OCI-LY3 (cell line): ENCODE results near the gene NKAIN2.

Experiments
- H2AFZ ChIP-seq: fragments of 200-600, 300-600 bp; shearing (Covaris generic); 2 replicates; pipeline ENCODE4 v1.6.0; 2014; ENCODE audit warnings: antibody characterized with exemption, low read depth, low read length
- H3K27ac ChIP-seq: fragments of 200-600, 300-600 bp; sonication (generic); 2 replicates; pipeline ENCODE4 v1.5.1; 2014; ENCODE audit warnings: mild to moderate bottlenecking, low read length, moderate library complexity, mixed read lengths
- H3K27me3 ChIP-seq: fragments of 200-600, 300-600 bp; sonication (generic); 2 replicates; pipeline ENCODE4 v1.6.1; 2014; ENCODE audit warnings: low read depth, low read length, mixed read lengths
- H3K36me3 ChIP-seq: fragments of 200-600, 300-600 bp; sonication (generic); replicated peaks from 2 replicates; pipeline ENCODE3; 2014; ENCODE audit warnings: low read depth, low read length, mixed read lengths
- H3K4me1 ChIP-seq: fragments of 300-600, 200-600 bp; sonication (generic); 2 replicates; pipeline ENCODE4 v1.6.1; 2014; ENCODE audit warnings: low read length, mixed read lengths
- H3K4me2 ChIP-seq: fragments of 200-600, 300-600 bp; sonication (generic); 2 replicates; pipeline ENCODE4 v1.6.1; 2014; ENCODE audit warnings: low read length, mixed read lengths
- H3K4me3 ChIP-seq: fragments of 300-600, 200-600 bp; sonication (generic); 2 replicates; pipeline ENCODE4 v1.5.1; 2014; ENCODE audit warnings: antibody characterized with exemption, mild to moderate bottlenecking, low read length, moderate library complexity
- H3K79me2 ChIP-seq: fragments of 300-600, 200-600 bp; shearing (Covaris generic); 2 replicates; pipeline ENCODE4 v1.6.1; 2014; ENCODE audit warnings: mild to moderate bottlenecking, low read length, mixed read lengths
- H3K9ac ChIP-seq: fragments of 300-600, 200-600 bp; shearing (Covaris generic); 2 replicates; pipeline ENCODE4 v1.6.0; 2014; ENCODE audit warnings: mild to moderate bottlenecking, low read length, moderate library complexity
- H3K9me3 ChIP-seq: fragments of 200-600, 300-600 bp; shearing (Covaris generic); 2 replicates; pipeline ENCODE4 v1.6.1; 2014; ENCODE audit warnings: low read length, mixed read lengths; ENCODE audit not compliant: insufficient read depth
- H4K20me1 ChIP-seq: fragments of 200-600, 300-600 bp; sonication (generic); 2 replicates; pipeline ENCODE4 v1.6.1; 2016; ENCODE audit warnings: low read length, mixed read lengths; ENCODE audit not compliant: insufficient read depth
- CTCF ChIP-seq: fragments of 200-600, 300-600 bp; sonication (generic); IDR thresholded peaks from 2 replicates; pipeline ENCODE4 v1.5.1; 2014; ENCODE audit warnings: antibody characterized with exemption, low read length, low read depth
- EZH2phosphoT487 ChIP-seq: fragments of 200-600 bp; shearing (Covaris generic); IDR thresholded peaks from 2 replicates; pipeline ENCODE4 v1.6.1; 2018; ENCODE audit warnings: antibody characterized with exemption, mixed run types, low read depth

NKAIN2 gene

GRCh38 chr6:124303971-124304370, 500.3 kb downstream of the NKAIN2 start:
- no peaks in the 10 kb centered on the region for H3K79me2 ChIP-seq
- no peaks in the 10 kb centered on the region for H3K27me3 ChIP-seq
- H3K9ac ChIP-seq = no peak overlapping the region
- no peak overlapping the region for H3K27ac ChIP-seq
- no peak overlapping the region for H3K4me2 ChIP-seq
- TF ChIP-seq CTCF = no peak
- no peaks in the 10 kb centered on the region for H3K4me1 ChIP-seq
- no peak overlapping the region for H2AFZ ChIP-seq
- no peaks in the 10 kb centered on the region for H3K36me3 ChIP-seq
- no peak overlapping the region for H3K4me3 ChIP-seq
- H3K9me3 ChIP-seq = no peaks in the 10 kb centered on the region
- no peaks in the 10 kb centered on the region for H4K20me1 ChIP-seq

- H3K27me3 ChIP-seq = no peaks in the 10 kb centered on the region
- H3K9ac ChIP-seq = no peak overlapping the region
- H3K4me1 ChIP-seq = no peaks in the 10 kb centered on the region
- TF ChIP-seq CTCF (no peak), EZH2phosphoT487 (no peak)
- no peaks in the 10 kb centered on the region for H3K79me2 ChIP-seq
- H3K9me3 ChIP-seq = no peaks in the 10 kb centered on the region
- no peak overlapping the region for H3K4me2 ChIP-seq
- H3K4me3 ChIP-seq = no peak overlapping the region
- H2AFZ ChIP-seq = no peak overlapping the region
- H3K27ac ChIP-seq = no peak overlapping the region
- no peaks in the 10 kb centered on the region for H4K20me1 ChIP-seq
- H3K36me3 ChIP-seq = no peaks in the 10 kb centered on the region
These were observed 506.5 kb downstream of the NKAIN2 start for GRCh38 chr6:124310139-124310538.

- no peak overlapping the region for H3K27ac ChIP-seq
- no peak for TF ChIP-seq EZH2phosphoT487
- no peak for TF ChIP-seq CTCF
- no peaks in the 10 kb centered on the region for H3K79me2 ChIP-seq
- no peaks in the 10 kb centered on the region for H3K9me3 ChIP-seq
- H3K4me1 ChIP-seq = no peaks in the 10 kb centered on the region
- H3K4me2 ChIP-seq = no peak overlapping the region
- H4K20me1 ChIP-seq = no peaks in the 10 kb centered on the region
- no peak overlapping the region for H3K9ac ChIP-seq
- H3K27me3 ChIP-seq = no peaks in the 10 kb centered on the region
- H3K4me3 ChIP-seq = no peak overlapping the region
- H3K36me3 ChIP-seq = no peaks in the 10 kb centered on the region
- no peak overlapping the region for H2AFZ ChIP-seq
These were observed 515.7 kb downstream of the NKAIN2 start for GRCh38 chr6:124319410-124319809.

GRCh38 chr6:124324237-124324636, 520.6 kb downstream of the NKAIN2 start:
- H3K9me3 ChIP-seq = no peaks in the 10 kb centered on the region
- H3K79me2 ChIP-seq = no peaks in the 10 kb centered on the region
- H3K4me3 ChIP-seq = no peak overlapping the region
- no peak overlapping the region for H3K4me2 ChIP-seq
- no peak overlapping the region for H2AFZ ChIP-seq
- H3K27me3 ChIP-seq = no peaks in the 10 kb centered on the region
- no peaks in the 10 kb centered on the region for H4K20me1 ChIP-seq
- TF ChIP-seq EZH2phosphoT487 = no peak
- TF ChIP-seq CTCF = no peak
- H3K4me1 ChIP-seq = no peaks in the 10 kb centered on the region
- no peak overlapping the region for H3K27ac ChIP-seq
- no peaks in the 10 kb centered on the region for H3K36me3 ChIP-seq
- H3K9ac ChIP-seq = no peak overlapping the region
